GM23248 (cell line): ENCODE data around the gene PRKAR1B.

Source experiments
- EZH2 ChIP-seq: fragments of 200-600 bp; sonication (generic); IDR thresholded peaks from 2 replicates; pipeline ENCODE4 v1.6.1; 2018; ENCODE audit warnings: antibody characterized with exemption, mild to moderate bottlenecking; ENCODE audit not compliant: insufficient read depth, poor library complexity, severe bottlenecking
- EZH2phosphoT487 ChIP-seq: fragments of 200-600 bp; sonication (generic); IDR thresholded peaks from 2 replicates; pipeline ENCODE4 v1.6.1; 2018; ENCODE audit warnings: antibody characterized with exemption, moderate library complexity, mild to moderate bottlenecking, low read depth; ENCODE audit not compliant: insufficient read depth

- no peak for TF ChIP-seq EZH2
- no peak for TF ChIP-seq EZH2phosphoT487
These were observed 143.5 kb downstream of the PRKAR1B start for GRCh38 chr7:583410-584121.
